Measurements from ENCODE around the gene TPPP2. TPM values are rescaled to one million over a fixed set of nuclear protein-coding genes. Genes with fewer than 3 reads are reported as not detected.
"Not testable (repeated sequence)": the region's sequence is repeated elsewhere in the genome, so short reads cannot be mapped to it uniquely, and the experiment has no call there.

The TPPP2 gene
- total RNA-seq = 1 to 10 TPM in 1 of 3 donors, under 1 TPM in 1, not detected in 1; 0.58 to 2.3 TPM
- long read RNA-seq, donor 1, partial matches to known transcripts = 0 of 3 reads
- long read RNA-seq, donor 1, other reads (novel, unspliced or antisense) = 3 of 3 reads
- long read RNA-seq, donor 2 = 0 reads

DNA sequence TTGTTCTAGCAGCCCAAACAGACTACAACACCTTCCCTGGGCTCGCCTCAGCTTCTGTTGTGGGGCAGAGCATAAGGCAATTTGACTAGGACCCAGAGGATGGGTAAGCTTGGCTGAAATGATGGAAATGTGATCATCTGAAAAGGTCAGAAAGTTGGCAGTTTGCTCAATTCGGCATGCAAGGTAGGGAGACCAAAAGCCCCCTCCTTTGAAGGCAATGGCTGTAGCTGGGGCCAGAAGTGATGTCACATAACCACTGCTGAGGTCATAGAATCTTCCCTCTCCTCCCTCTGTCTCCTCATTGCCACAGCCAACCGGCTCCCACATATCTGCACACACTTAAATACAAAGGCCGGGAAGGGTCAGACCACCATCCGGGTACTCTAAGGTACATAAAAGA, at the start of gene TPPP2:
TPPP2 (plus strand) TSS at position 301 of the 400 bp plus-strand sequence. CDS start 365 bp downstream, outside the sequence.
- no peaks in the 10 kb centered on the region for H3K9me3 ChIP-seq
- no peak within 1 kb of the TSS for H3K4me3 ChIP-seq
- TF ChIP-seq, protein P1, sequence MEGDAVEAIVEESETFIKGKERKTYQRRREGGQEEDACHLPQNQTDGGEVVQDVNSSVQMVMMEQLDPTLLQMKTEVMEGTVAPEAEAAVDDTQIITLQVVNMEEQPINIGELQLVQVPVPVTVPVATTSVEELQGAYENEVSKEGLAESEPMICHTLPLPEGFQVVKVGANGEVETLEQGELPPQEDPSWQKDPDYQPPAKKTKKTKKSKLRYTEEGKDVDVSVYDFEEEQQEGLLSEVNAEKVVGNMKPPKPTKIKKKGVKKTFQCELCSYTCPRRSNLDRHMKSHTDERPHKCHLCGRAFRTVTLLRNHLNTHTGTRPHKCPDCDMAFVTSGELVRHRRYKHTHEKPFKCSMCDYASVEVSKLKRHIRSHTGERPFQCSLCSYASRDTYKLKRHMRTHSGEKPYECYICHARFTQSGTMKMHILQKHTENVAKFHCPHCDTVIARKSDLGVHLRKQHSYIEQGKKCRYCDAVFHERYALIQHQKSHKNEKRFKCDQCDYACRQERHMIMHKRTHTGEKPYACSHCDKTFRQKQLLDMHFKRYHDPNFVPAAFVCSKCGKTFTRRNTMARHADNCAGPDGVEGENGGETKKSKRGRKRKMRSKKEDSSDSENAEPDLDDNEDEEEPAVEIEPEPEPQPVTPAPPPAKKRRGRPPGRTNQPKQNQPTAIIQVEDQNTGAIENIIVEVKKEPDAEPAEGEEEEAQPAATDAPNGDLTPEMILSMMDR (IDR thresholded peaks at IDR 0.05) = no peak
- DNase-seq = no peak
- intact Hi-C loops (cut with DNase I, micrococcal nuclease) = no loop called here
- H3K36me3 ChIP-seq (ENCODE audit: low read depth) = no peaks in the 10 kb centered on the region
- no peak for ATAC-seq
- H3K4me1 ChIP-seq (ENCODE audit: low read depth) = no peaks in the 10 kb centered on the region

DNA sequence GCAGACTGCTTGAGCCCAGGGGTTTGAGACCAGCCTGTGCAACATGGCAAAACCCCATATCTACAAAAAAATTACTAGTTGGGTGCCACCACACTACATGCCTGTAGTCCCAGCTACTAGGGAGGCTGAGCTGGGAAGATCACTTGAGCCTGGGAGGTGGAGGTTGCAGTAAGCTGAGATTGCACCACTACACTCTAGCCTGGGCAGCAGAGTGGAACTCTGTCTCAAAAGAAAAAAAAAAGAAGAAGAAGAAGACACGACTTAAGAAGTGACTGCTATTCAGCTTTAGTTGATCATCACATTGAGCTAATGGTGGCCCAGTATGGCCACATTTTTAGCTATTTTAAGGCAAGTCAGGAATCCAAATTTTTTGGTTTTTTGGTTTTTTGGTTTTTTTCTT, 49.1 kb upstream of the TPPP2 start:
- H3K4me1 ChIP-seq (ENCODE audit: low read depth) = no peaks in the 10 kb centered on the region

DNA sequence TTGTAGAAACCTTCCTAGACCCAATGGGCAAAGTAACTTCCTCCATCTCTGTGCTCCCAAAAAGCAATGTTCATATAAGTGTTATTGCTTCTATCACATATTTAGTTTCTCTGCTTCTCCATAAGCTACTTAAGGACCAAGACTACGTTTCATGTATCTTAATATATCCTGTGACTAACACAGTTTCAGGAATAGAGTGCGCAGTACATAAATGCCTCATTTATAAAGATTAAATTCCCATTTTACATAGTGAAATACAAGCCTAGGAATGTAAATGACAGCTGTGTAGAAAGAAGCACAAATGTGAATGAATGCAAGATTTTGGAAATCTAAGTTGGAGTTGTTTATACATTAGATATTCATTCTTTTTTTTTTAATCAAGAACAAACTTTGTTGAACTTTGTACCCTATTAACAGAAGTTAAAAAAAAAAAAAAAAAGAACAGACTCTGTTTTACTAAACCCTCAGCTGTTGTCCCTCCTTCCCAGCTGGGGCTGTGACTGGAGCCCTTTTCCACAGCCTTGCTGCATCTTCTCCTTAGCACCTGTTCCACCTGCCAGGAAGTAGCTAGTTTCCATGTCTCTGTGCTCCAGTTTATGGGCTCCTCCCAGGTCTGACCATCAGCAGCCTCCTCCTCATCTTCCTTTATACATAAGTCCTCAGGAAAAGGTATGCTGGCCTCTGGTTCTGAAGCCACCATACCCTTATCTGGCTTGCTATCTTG, 47.2 kb upstream of the TPPP2 start:
- Histone ChIP-seq H3K9me3 (no peaks in the 10 kb centered on the region), H3K4me3 (no peak overlapping the region), H3K4me1 (ENCODE audit: low read depth) (no peaks in the 10 kb centered on the region), H3K36me3 (ENCODE audit: low read depth) (no peaks in the 10 kb centered on the region)
- no peak for DNase-seq
- TF ChIP-seq, protein P1 (IDR thresholded peaks at IDR 0.05) = no peak
- intact Hi-C loops (cut with DNase I, micrococcal nuclease) = no loop called here
- no peak for ATAC-seq

More for the DNA sequence above, 49.1 kb upstream of the TPPP2 start:
- intact Hi-C loops (cut with DNase I, micrococcal nuclease) = no loop called here
- Histone ChIP-seq H3K36me3 (ENCODE audit: low read depth) (no peaks in the 10 kb centered on the region), H3K9me3 (no peaks in the 10 kb centered on the region), H3K4me3 (no peak overlapping the region)
- DNase-seq (no peak), ATAC-seq (no peak)
- TF ChIP-seq, protein P1 (IDR thresholded peaks at IDR 0.05) = no peak

DNA sequence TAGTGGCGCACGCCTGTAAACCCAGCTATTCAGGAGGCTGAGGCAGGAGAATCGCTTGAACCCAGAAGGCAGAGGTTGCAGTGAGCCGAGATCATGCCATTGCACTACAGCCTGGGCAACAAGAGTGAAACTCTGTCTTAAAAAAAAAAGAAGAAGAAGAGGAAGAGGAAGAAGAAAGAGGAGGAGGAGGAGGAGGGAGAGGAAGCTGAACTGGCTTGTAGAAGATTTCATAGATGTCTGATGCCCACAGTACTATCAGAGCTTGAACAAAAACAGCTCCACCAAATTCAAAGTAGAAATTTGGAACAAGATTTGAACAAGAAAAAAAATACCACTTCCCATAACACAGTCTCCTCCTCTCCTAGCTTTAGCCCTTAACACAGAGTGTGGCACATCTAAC, 44.4 kb upstream of the TPPP2 start:
- H3K9me3 ChIP-seq; ATAC-seq; intact Hi-C loops (cut with DNase I, micrococcal nuclease); H3K36me3 ChIP-seq (ENCODE audit: low read depth); H3K4me1 ChIP-seq (ENCODE audit: low read depth); H3K4me3 ChIP-seq; DNase-seq: not testable (repeated sequence)

DNA sequence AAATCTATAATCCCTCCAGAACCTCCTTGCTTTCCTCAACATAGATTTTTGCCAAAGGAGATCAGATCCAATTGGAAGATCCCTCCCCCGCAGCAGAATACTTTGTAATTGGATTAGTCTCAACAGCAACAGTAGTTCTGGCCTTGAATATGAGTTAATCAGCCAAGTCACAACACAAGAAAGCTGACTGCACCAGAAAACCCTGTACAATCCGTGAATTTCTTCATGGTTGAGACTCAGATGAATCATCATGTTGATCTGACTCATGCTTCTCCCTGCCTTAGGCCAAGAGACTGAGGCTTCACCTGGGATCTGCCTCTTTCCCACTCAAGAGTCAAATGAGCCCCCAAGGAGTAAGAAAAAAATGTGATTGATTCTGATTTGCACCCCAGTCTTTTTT, 43.2 kb upstream of the TPPP2 start:
- intact Hi-C loops (cut with DNase I, micrococcal nuclease) = no loop called here
- TF ChIP-seq, protein P1 (IDR thresholded peaks at IDR 0.05) = no peak
- H3K9me3 ChIP-seq = no peaks in the 10 kb centered on the region
- DNase-seq = no peak
- no peak overlapping the region for H3K4me3 ChIP-seq
- H3K4me1 ChIP-seq (ENCODE audit: low read depth) = peaks cover 15% of the 10 kb centered on the region
- H3K36me3 ChIP-seq (ENCODE audit: low read depth) = no peaks in the 10 kb centered on the region
- no peak for ATAC-seq

DNA sequence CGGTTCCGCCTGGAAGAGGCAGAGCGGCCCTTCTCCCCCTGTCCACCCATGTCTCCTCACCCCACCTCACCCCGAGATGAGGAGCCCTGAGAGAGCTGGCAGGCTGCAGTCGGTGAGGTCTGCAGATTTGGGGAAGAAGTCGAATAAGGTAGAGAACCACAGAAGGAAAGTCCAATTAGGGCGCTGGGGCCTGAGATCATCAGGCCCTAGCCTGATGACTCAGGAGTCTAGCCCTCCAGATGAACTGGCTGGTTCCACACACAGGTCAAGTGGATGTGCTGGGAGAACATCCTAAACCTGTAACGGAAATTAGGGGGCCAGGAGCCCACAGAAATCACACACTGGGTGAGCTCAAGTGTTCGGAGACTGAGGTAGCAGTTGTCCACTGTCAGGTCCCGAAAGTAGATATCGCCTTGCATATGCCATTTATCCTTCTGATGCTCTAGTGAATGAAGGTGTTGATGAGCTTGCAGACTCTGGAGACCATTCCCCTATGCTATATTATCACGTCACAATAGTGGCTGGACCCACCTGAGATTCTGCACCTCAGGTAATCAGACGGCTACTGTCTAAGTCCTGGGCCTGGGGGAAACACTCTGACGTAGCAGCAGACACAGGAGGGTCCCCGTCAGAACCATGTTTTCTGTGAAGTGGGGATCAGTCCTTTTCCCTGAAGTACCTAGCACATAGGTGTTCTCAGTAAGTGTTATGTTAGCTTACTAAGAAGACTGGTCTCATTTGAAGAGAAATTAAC, 41.1 kb upstream of the TPPP2 start:
- TF ChIP-seq, protein P1 (IDR thresholded peaks at IDR 0.05) = no peak
- intact Hi-C loops (cut with DNase I, micrococcal nuclease) = no loop called here
- ATAC-seq (no peak), DNase-seq (peak in 1 of 3 donors; percentile 47)
- H3K4me1 ChIP-seq (ENCODE audit: low read depth) = peaks cover 15% of the 10 kb centered on the region
- H3K9me3 ChIP-seq = no peaks in the 10 kb centered on the region
- H3K36me3 ChIP-seq (ENCODE audit: low read depth) = no peaks in the 10 kb centered on the region
- no peak overlapping the region for H3K4me3 ChIP-seq

Data from mucosa of descending colon (tissue), 3 donors.